HG02678 (cell line): ENCODE measurements around the gene PDX1.

Experiments
- ATAC-seq: cut with Tn5 transposase; IDR thresholded peaks from one replicate; pipeline ENCODE4 v1.9.1; 2021; ENCODE audit warnings: mild to moderate bottlenecking, moderate library complexity; ENCODE audit not compliant: unreplicated experiment

PDX1 gene

GRCh38 chr13:27969082-27969865 lies 49.5 kb downstream of the PDX1 start, which contains the start of gene CDX2:
Gene CDX2 (minus strand): TSS chr13:27969315. CDS start chr13:27969006, 309 bp downstream.
- ATAC-seq, result no peak

GRCh38 chr13:27969866-27970229 lies 50.0 kb downstream of the PDX1 start:
- ATAC-seq, result no peak

- no peak for ATAC-seq
Observed at GRCh38 chr13:27970382-27971235, 50.8 kb downstream of the PDX1 start.

GRCh38 chr13:27971236-27971645 lies 51.4 kb downstream of the PDX1 start:
- ATAC-seq, result no peak

- ATAC-seq, result no peak
Observed at GRCh38 chr13:27971776-27972477, 52.1 kb downstream of the PDX1 start.

GRCh38 chr13:27972478-27972820 lies 52.6 kb downstream of the PDX1 start:
- ATAC-seq, result no peak

GRCh38 chr13:27973291-27973690 lies 53.5 kb downstream of the PDX1 start:
- no peak for ATAC-seq

- ATAC-seq, result no peak
Observed at GRCh38 chr13:27973961-27974662, 54.3 kb downstream of the PDX1 start.
